A549 (cell line): ENCODE measurements around the gene DOC2B.

Experiments used
- KDM1A ChIP-seq: fragments of 200-600 bp; sonication (generic); IDR thresholded peaks from 2 replicates; pipeline ENCODE4 v1.6.1; 2016; ENCODE audit warnings: low read depth, mild to moderate bottlenecking
- MYC ChIP-seq: IDR thresholded peaks from 2 replicates; pipeline ENCODE4 v1.6.1; 2012; ENCODE audit warnings: mild to moderate bottlenecking, inconsistent platforms, low read length, improper control_type of control experiment, borderline replicate concordance
- TF ChIP-seq, protein P1 (sequence below): IDR thresholded peaks from 2 replicates; pipeline ENCODE4 v1.6.1; 2012
- TF ChIP-seq, protein P2 (sequence below): fragments of 150-350 bp; IDR thresholded peaks from 2 replicates; pipeline ENCODE4 v1.6.1; 2014; ENCODE audit warnings: low read depth, mild to moderate bottlenecking, low read length
- TF ChIP-seq, protein P3 (sequence below): fragments of >200 bp; sonication (Bioruptor Twin); formaldehyde crosslinking; IDR thresholded peaks from 3 replicates; pipeline ENCODE4 v1.5.1; 2016

DNA sequence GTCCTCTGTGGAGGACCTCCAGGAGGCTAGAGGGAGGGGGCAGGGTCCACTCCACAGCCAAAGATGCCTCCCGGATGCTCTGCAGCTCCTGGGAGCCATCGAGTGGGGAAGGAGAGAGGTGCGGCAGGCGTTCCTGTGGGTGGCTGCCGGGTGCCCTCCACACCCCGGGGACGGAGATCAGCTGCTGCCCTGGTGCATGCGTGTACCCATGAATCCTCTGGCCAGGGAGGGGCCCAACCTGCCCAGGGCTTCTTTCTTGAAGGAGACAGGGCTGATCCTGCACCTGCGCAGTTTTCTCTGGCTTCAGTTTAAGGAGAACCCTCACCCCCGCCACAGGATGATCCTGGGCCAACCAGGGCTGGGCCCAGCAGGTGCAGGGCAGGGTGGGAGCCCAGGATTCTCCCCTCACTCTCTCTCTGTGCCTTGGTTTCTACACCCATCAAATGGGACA lies 33.5 kb upstream of the DOC2B start:
- TF ChIP-seq, protein P1, sequence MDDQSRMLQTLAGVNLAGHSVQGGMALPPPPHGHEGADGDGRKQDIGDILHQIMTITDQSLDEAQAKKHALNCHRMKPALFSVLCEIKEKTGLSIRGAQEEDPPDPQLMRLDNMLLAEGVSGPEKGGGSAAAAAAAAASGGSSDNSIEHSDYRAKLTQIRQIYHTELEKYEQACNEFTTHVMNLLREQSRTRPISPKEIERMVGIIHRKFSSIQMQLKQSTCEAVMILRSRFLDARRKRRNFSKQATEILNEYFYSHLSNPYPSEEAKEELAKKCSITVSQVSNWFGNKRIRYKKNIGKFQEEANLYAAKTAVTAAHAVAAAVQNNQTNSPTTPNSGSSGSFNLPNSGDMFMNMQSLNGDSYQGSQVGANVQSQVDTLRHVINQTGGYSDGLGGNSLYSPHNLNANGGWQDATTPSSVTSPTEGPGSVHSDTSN, result no peak
- TF ChIP-seq, protein P2, sequence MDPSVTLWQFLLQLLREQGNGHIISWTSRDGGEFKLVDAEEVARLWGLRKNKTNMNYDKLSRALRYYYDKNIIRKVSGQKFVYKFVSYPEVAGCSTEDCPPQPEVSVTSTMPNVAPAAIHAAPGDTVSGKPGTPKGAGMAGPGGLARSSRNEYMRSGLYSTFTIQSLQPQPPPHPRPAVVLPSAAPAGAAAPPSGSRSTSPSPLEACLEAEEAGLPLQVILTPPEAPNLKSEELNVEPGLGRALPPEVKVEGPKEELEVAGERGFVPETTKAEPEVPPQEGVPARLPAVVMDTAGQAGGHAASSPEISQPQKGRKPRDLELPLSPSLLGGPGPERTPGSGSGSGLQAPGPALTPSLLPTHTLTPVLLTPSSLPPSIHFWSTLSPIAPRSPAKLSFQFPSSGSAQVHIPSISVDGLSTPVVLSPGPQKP, result no peak
- no peak for TF ChIP-seq KDM1A
- TF ChIP-seq, protein P3, sequence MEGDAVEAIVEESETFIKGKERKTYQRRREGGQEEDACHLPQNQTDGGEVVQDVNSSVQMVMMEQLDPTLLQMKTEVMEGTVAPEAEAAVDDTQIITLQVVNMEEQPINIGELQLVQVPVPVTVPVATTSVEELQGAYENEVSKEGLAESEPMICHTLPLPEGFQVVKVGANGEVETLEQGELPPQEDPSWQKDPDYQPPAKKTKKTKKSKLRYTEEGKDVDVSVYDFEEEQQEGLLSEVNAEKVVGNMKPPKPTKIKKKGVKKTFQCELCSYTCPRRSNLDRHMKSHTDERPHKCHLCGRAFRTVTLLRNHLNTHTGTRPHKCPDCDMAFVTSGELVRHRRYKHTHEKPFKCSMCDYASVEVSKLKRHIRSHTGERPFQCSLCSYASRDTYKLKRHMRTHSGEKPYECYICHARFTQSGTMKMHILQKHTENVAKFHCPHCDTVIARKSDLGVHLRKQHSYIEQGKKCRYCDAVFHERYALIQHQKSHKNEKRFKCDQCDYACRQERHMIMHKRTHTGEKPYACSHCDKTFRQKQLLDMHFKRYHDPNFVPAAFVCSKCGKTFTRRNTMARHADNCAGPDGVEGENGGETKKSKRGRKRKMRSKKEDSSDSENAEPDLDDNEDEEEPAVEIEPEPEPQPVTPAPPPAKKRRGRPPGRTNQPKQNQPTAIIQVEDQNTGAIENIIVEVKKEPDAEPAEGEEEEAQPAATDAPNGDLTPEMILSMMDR, result no peak
- no peak for TF ChIP-seq MYC
